H9 (cell line): ENCODE measurements around the gene BBC3. TPM values are rescaled to one million over a fixed set of nuclear protein-coding genes. Genes with fewer than 3 reads are reported as not detected.
A peak's percentile ranks its signal among the peaks of the same experiment; 100 is the strongest.

Source experiments
- DNase-seq: peaks from one replicate; pipeline ENCODE4 v3.0.0-alpha.2; 2017
- H2AFZ ChIP-seq: one replicate; pipeline ENCODE4 v1.6.1; 2013; ENCODE audit warnings: mild to moderate bottlenecking, low read length, control low read depth, moderate library complexity
- H2AK5ac ChIP-seq: 2 replicates; pipeline ENCODE4 v1.6.1; 2013; ENCODE audit warnings: low read length, control low read depth, mixed read lengths; ENCODE audit not compliant: insufficient read length
- H2BK120ac ChIP-seq: one replicate; pipeline ENCODE4 v1.6.1; 2013; ENCODE audit warnings: low read depth, mild to moderate bottlenecking, low read length, control low read depth, inconsistent platforms; ENCODE audit not compliant: poor library complexity, severe bottlenecking
- H2BK12ac ChIP-seq: 2 replicates; pipeline ENCODE4 v1.6.1; 2013; ENCODE audit warnings: low read length, control low read depth, mixed read lengths, low read depth; ENCODE audit not compliant: insufficient read length
- H2BK15ac ChIP-seq: 2 replicates; pipeline ENCODE4 v1.6.1; 2013; ENCODE audit warnings: low read depth, low read length, control low read depth
- H2BK20ac ChIP-seq: one replicate; pipeline ENCODE4 v1.6.1; 2013; ENCODE audit warnings: low read depth, mild to moderate bottlenecking, low read length, control low read depth, inconsistent platforms; ENCODE audit not compliant: poor library complexity, severe bottlenecking
- H2BK5ac ChIP-seq: 2 replicates; pipeline ENCODE4 v1.6.1; 2013; ENCODE audit warnings: low read length, control low read depth, mixed read lengths; ENCODE audit not compliant: insufficient read length
- H3K14ac ChIP-seq: 2 replicates; pipeline ENCODE4 v1.6.1; 2013; ENCODE audit warnings: low read length, control low read depth; ENCODE audit not compliant: insufficient read depth
- H3K18ac ChIP-seq: 2 replicates; pipeline ENCODE4 v1.6.1; 2013; ENCODE audit warnings: low read depth, mild to moderate bottlenecking, mixed read lengths, low read length, control low read depth; ENCODE audit not compliant: insufficient read length
- H3K23ac ChIP-seq: 2 replicates; pipeline ENCODE4 v1.6.1; 2013; ENCODE audit warnings: low read length, control low read depth, mixed read lengths, low read depth; ENCODE audit not compliant: insufficient read length
- H3K23me2 ChIP-seq: 2 replicates; pipeline ENCODE4 v1.6.1; 2013; ENCODE audit warnings: low read depth, mild to moderate bottlenecking, mixed read lengths, low read length, control low read depth; ENCODE audit not compliant: insufficient read length, poor library complexity, severe bottlenecking
- H3K27ac ChIP-seq: 2 replicates; pipeline ENCODE4 v1.5.1; 2013; ENCODE audit warnings: low read length, control low read depth, mixed read lengths, low read depth; ENCODE audit not compliant: insufficient read length
- H3K27me3 ChIP-seq: 2 replicates; pipeline ENCODE4 v1.6.1; 2013; ENCODE audit warnings: low read length, control low read depth, inconsistent platforms; ENCODE audit not compliant: insufficient read depth
- H3K4ac ChIP-seq: 2 replicates; pipeline ENCODE4 v1.6.1; 2013; ENCODE audit warnings: low read depth, mild to moderate bottlenecking, control low read depth, inconsistent platforms, low read length, moderate library complexity
- H3K4me1 ChIP-seq: 2 replicates; pipeline ENCODE4 v1.6.1; 2013; ENCODE audit warnings: low read length, control low read depth, inconsistent platforms; ENCODE audit not compliant: insufficient read depth
- H3K4me2 ChIP-seq: 2 replicates; pipeline ENCODE4 v1.6.1; 2013; ENCODE audit warnings: low read length, control low read depth, mixed read lengths; ENCODE audit not compliant: insufficient read length, insufficient read depth
- H3K56ac ChIP-seq: 2 replicates; pipeline ENCODE4 v1.6.1; 2013; ENCODE audit warnings: low read depth, mild to moderate bottlenecking, mixed read lengths, low read length, control low read depth; ENCODE audit not compliant: insufficient read length
- H3K79me1 ChIP-seq: 2 replicates; pipeline ENCODE4 v1.6.1; 2013; ENCODE audit warnings: low read depth, mild to moderate bottlenecking, moderate library complexity, low read length, control low read depth, inconsistent platforms; ENCODE audit not compliant: insufficient read depth, poor library complexity, severe bottlenecking
- H3K79me2 ChIP-seq: 2 replicates; pipeline ENCODE4 v1.6.1; 2013; ENCODE audit warnings: low read length, control low read depth, inconsistent platforms; ENCODE audit not compliant: insufficient read depth
- H3K9ac ChIP-seq: 2 replicates; pipeline ENCODE4 v1.6.1; 2013; ENCODE audit warnings: low read length, control low read depth, mixed read lengths; ENCODE audit not compliant: insufficient read length; ENCODE audit errors: extremely low read depth
- H3K9me3 ChIP-seq: one replicate; pipeline ENCODE4 v1.6.1; 2013; ENCODE audit warnings: low read depth, low read length, inconsistent platforms; ENCODE audit not compliant: control insufficient read depth
- H3T11ph ChIP-seq: one replicate; pipeline ENCODE4 v1.6.1; 2013; ENCODE audit warnings: mild to moderate bottlenecking, low read length, control low read depth, inconsistent platforms
- H4K20me1 ChIP-seq: one replicate; pipeline ENCODE4 v1.6.1; 2013; ENCODE audit not compliant: control insufficient read depth, insufficient read length, insufficient read depth
- H4K5ac ChIP-seq: 2 replicates; pipeline ENCODE4 v1.6.1; 2013; ENCODE audit warnings: low read depth, mild to moderate bottlenecking, mixed read lengths, low read length, control low read depth; ENCODE audit not compliant: insufficient read length
- H4K8ac ChIP-seq: replicated peaks from 2 replicates; pipeline ENCODE4 v1.6.1; 2013; ENCODE audit warnings: low read length, control low read depth, mixed read lengths, low read depth; ENCODE audit not compliant: insufficient read length
- H4K91ac ChIP-seq: 2 replicates; pipeline ENCODE4 v1.6.1; 2013; ENCODE audit warnings: low read depth, mild to moderate bottlenecking, moderate library complexity, mixed read lengths, low read length, control low read depth; ENCODE audit not compliant: insufficient read length
- H3K27ac Mint-ChIP-seq, 3 experiments: 2 replicates in 2 of 3; 3 replicates in 1 of 3; pipeline ENCODE4 v1.8.0; 2020 to 2021; ENCODE audit warnings: mixed read lengths in 3 of 3, mild to moderate bottlenecking in 1 of 3, moderate library complexity in 1 of 3
- H3K27me3 Mint-ChIP-seq: 2 replicates; pipeline ENCODE4 v1.8.0; 2021; ENCODE audit warnings: low read depth, mild to moderate bottlenecking, moderate library complexity, mixed read lengths
- H3K36me3 Mint-ChIP-seq, 3 experiments: 2 replicates in 2 of 3; 3 replicates in 1 of 3; pipeline ENCODE4 v1.8.0; 2020 to 2021; ENCODE audit warnings: low read depth in 3 of 3, mixed read lengths in 3 of 3; ENCODE audit not compliant: insufficient read depth in 1 of 3
- H3K4me1 Mint-ChIP-seq, 2 experiments: 2 replicates each; pipeline ENCODE4 v1.8.0; 2020; ENCODE audit warnings: mixed read lengths in 2 of 2
- H3K4me3 Mint-ChIP-seq, 2 experiments: 2 replicates in 1 of 2; 3 replicates in 1 of 2; pipeline ENCODE4 v1.8.0; 2020 to 2021; ENCODE audit warnings: mild to moderate bottlenecking in 2 of 2, mixed read lengths in 2 of 2, moderate library complexity in 1 of 2
- H3K9me3 Mint-ChIP-seq, 2 experiments: 2 replicates in 1 of 2; 3 replicates in 1 of 2; pipeline ENCODE4 v1.8.0; 2020; ENCODE audit warnings: mild to moderate bottlenecking in 2 of 2, mixed read lengths in 2 of 2, moderate library complexity in 1 of 2
- WGBS: extraction: QIAGEN DNeasy Blood & Tissue Kit; methylation state at CpG from one replicate; pipeline ENCODE4 v1.1.7; 2013; ENCODE audit warnings: missing lambda C conversion rate, low lambda C conversion rate, mixed read lengths; ENCODE audit not compliant: insufficient read length; ENCODE audit errors: extremely low coverage; 5-methylcytosine and 5-hydroxymethylcytosine counted together
- total RNA-seq: library from RNA; stranded (reverse); gene quantifications from 2 replicates; pipeline ENCODE4 v1.2.1, GENCODE V29; 2021
- TF ChIP-seq, protein P1 (sequence below): fragments of 200-600 bp; sonication (generic); conservative IDR thresholded peaks from 3 replicates; pipeline ENCODE4 v1.8.0; 2021; ENCODE audit warnings: antibody characterized with exemption, mild to moderate bottlenecking

Gene BBC3
- total RNA-seq, 1 experiment from 2014 or later, result 23.2 TPM

DNA sequence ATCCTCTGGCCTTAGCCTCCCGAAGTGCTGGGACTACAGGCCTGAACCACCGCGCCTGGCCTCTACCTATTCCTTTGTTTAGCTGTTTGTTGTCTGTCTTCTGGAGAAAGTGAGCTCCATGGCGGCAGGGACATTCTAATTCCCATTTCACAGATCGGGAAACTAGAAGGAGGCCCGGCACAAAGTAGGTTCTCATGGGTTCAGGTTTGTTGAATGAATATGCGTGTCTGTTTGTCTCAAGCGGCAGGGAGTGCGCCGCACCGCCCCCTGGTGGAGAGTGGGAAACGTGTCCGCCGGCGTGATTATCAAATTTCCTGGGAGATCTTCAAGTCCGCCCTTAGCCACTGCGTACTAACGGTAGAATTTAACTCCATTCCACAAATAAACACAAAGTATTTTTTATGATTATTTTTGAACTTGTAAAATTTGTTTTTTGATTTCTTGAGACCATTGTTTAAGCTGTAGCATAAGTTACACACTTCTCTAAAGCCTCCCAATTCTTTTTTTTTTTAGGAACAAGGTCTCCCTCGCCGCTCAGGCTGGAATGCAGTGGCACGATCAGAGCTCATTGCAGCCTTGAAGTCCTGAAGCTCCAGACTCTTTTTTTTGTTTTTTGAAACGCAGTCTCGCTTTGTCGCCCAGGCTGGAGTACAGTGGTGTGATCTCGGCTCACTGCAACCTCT, 16.4 kb upstream of the BBC3 start:
- no peak overlapping the region for H3K27ac Mint-ChIP-seq
- H3K27ac ChIP-seq, result no peak overlapping the region

More for the DNA sequence above, 16.4 kb upstream of the BBC3 start:
- peaks cover 4% of the 10 kb centered on the region for H3K23me2 ChIP-seq
- no peaks in the 10 kb centered on the region for H4K20me1 ChIP-seq
- H3K79me1 ChIP-seq, result no peaks in the 10 kb centered on the region
- H4K8ac ChIP-seq, result no peak overlapping the region
- Mint-ChIP-seq H3K36me3 (no peaks in the 10 kb centered on the region; a peak in 1 of 7 replicates), H3K4me3 (peak overlapping the region in 1 of 2 experiments; percentile 18; a peak in 2 of 5 replicates), H3K27me3 (peaks cover 5% of the 10 kb centered on the region), H3K4me1 (peaks cover 10 to 20% of the 10 kb centered on the region in 2 experiments), H3K9me3 (peaks cover 0 to 3% of the 10 kb centered on the region in 2 experiments; a peak in 1 of 5 replicates)
- H2BK120ac ChIP-seq, result no peak overlapping the region
- no peak overlapping the region for H3K4me2 ChIP-seq
- H2AK5ac ChIP-seq, result no peak overlapping the region
- H2AFZ ChIP-seq, result no peak overlapping the region
- no peaks in the 10 kb centered on the region for H3K79me2 ChIP-seq
- no peak overlapping the region for H3K4ac ChIP-seq
- no peak overlapping the region for H2BK5ac ChIP-seq
- no peak overlapping the region for H3K14ac ChIP-seq
- no peak overlapping the region for H3T11ph ChIP-seq
- no peak overlapping the region for H3K56ac ChIP-seq
- TF ChIP-seq, protein P1, sequence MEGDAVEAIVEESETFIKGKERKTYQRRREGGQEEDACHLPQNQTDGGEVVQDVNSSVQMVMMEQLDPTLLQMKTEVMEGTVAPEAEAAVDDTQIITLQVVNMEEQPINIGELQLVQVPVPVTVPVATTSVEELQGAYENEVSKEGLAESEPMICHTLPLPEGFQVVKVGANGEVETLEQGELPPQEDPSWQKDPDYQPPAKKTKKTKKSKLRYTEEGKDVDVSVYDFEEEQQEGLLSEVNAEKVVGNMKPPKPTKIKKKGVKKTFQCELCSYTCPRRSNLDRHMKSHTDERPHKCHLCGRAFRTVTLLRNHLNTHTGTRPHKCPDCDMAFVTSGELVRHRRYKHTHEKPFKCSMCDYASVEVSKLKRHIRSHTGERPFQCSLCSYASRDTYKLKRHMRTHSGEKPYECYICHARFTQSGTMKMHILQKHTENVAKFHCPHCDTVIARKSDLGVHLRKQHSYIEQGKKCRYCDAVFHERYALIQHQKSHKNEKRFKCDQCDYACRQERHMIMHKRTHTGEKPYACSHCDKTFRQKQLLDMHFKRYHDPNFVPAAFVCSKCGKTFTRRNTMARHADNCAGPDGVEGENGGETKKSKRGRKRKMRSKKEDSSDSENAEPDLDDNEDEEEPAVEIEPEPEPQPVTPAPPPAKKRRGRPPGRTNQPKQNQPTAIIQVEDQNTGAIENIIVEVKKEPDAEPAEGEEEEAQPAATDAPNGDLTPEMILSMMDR, result peak; percentile 96
- H2BK12ac ChIP-seq, result no peak overlapping the region
- H2BK20ac ChIP-seq, result no peak overlapping the region
- no peaks in the 10 kb centered on the region for H3K27me3 ChIP-seq
- peak; percentile 80 for DNase-seq
- no peak overlapping the region for H3K18ac ChIP-seq
- no peaks in the 10 kb centered on the region for H3K4me1 ChIP-seq
- no peak overlapping the region for H3K9ac ChIP-seq
- no peak overlapping the region for H2BK15ac ChIP-seq
- H4K91ac ChIP-seq, result no peak overlapping the region
- no peaks in the 10 kb centered on the region for H3K9me3 ChIP-seq
- WGBS, result no CpG with 5 or more reads among the region's 25 CpGs
- H4K5ac ChIP-seq, result no peak overlapping the region
- no peak overlapping the region for H3K23ac ChIP-seq
